HG03354 (cell line): ENCODE measurements around the gene ADGRG6.
A peak's percentile ranks its signal among the peaks of the same experiment; 100 is the strongest.
"Not testable (repeated sequence)": the region's sequence is repeated elsewhere in the genome, so short reads cannot be mapped to it uniquely, and the experiment has no call there.

ENCODE experiments used
- ATAC-seq: cut with Tn5 transposase; IDR thresholded peaks from one replicate; pipeline ENCODE4 v1.9.1; 2021; ENCODE audit warnings: mild to moderate bottlenecking; ENCODE audit not compliant: unreplicated experiment, poor library complexity, severe bottlenecking

The ADGRG6 gene

GRCh38 chr6:142301651-142302391 lies at the start of gene ADGRG6:
Gene ADGRG6, plus strand, starts transcription at chr6:142302007. Its CDS starts 323 bp downstream, at chr6:142302330.
- peak; percentile 88 for ATAC-seq

GRCh38 chr6:142254513-142254912 lies 47.3 kb upstream of the ADGRG6 start:
- ATAC-seq, result no peak

- ATAC-seq, result no peak
Measured at GRCh38 chr6:142255785-142256184, 46.0 kb upstream of the ADGRG6 start.

- ATAC-seq, result no peak
Measured at GRCh38 chr6:142258305-142258704, 43.5 kb upstream of the ADGRG6 start.

- no peak for ATAC-seq
Measured at GRCh38 chr6:142258757-142259156, 43.0 kb upstream of the ADGRG6 start.

- ATAC-seq, result no peak
Measured at GRCh38 chr6:142260748-142261147, 41.1 kb upstream of the ADGRG6 start.

GRCh38 chr6:142262231-142262630 lies 39.6 kb upstream of the ADGRG6 start:
- no peak for ATAC-seq

GRCh38 chr6:142265476-142265875 lies 36.3 kb upstream of the ADGRG6 start:
- no peak for ATAC-seq

- no peak for ATAC-seq
Measured at GRCh38 chr6:142266060-142266459, 35.7 kb upstream of the ADGRG6 start.

GRCh38 chr6:142271476-142271875 lies 30.3 kb upstream of the ADGRG6 start:
- no peak for ATAC-seq

GRCh38 chr6:142274656-142275055 lies 27.2 kb upstream of the ADGRG6 start:
- no peak for ATAC-seq

GRCh38 chr6:142275236-142276006 lies 26.4 kb upstream of the ADGRG6 start:
- no peak for ATAC-seq

GRCh38 chr6:142276256-142276655 lies 25.6 kb upstream of the ADGRG6 start:
- no peak for ATAC-seq

GRCh38 chr6:142279350-142280180 lies 22.2 kb upstream of the ADGRG6 start:
- no peak for ATAC-seq

- ATAC-seq, result no peak
Measured at GRCh38 chr6:142280265-142280664, 21.5 kb upstream of the ADGRG6 start.

- ATAC-seq, result no peak
Measured at GRCh38 chr6:142280927-142281326, 20.9 kb upstream of the ADGRG6 start.

GRCh38 chr6:142283138-142283537 lies 18.7 kb upstream of the ADGRG6 start:
- not testable (repeated sequence) for ATAC-seq

- no peak for ATAC-seq
Measured at GRCh38 chr6:142284419-142284818, 17.4 kb upstream of the ADGRG6 start.

GRCh38 chr6:142285235-142286087 lies 16.3 kb upstream of the ADGRG6 start:
- ATAC-seq, result no peak

GRCh38 chr6:142286088-142286409 lies 15.8 kb upstream of the ADGRG6 start:
- ATAC-seq, result no peak
